NCI-H2196 treated with DMSO at 0.1 percent for 48 hours (cell line): ENCODE results near the gene ARHGEF38.
"Not testable (repeated sequence)": the region's sequence is repeated elsewhere in the genome, so short reads cannot be mapped to it uniquely, and the experiment has no call there.

ENCODE experiments used
- DNase-seq: peaks from one replicate; lab custom pipeline; 2025; ENCODE audit not compliant: unreplicated experiment; lab: John Stamatoyannopoulos, UW

ARHGEF38 gene

DNA sequence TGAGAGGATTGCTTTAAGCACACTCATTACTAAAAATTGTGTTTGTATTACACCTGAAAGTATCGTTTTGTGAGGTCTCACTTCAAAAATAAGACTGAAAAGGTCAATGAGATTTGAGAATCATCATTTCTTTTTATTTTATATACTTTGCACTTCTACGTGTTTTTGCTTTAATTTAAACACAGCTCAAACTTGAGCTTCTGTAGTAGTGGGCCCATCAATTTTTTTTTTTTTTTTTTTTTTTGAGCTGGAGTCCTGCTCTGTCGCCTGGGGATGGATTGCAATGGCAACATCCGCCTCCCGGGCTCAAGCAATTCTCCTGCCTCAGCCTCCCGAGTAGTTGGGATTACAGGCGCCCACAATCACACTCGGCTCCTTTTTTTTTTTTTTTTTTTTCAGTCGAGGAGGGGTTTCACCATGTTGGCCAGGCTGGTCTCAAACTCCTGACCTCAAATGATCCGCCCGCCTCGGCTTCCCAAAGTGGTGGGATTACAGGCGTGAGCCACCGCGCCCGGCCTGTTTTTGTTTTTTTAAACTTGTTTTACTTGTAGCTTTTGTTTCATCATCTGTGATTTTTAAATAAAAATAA is 157.7 kb downstream of the ARHGEF38 start:
- DNase-seq: no peak

DNA sequence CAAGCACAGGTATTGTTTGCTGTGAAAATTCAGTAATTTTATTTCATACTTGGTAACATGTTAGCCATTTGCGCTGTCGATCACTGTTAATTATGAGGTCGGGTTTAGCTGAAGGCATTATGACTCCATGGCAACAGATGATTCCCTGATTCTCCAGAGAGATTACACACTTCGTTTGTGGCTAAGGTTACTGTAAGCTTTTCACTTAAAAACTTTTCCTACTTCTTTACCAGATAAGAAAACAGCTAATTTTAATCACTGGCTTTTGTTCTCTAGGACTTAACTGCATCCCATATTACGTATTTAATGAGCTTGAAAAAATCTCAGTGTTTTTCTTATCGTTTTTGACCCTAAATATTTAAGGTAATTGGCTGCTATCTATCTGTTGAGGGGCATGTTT is 158.3 kb downstream of the ARHGEF38 start:
- no peak for DNase-seq

DNA sequence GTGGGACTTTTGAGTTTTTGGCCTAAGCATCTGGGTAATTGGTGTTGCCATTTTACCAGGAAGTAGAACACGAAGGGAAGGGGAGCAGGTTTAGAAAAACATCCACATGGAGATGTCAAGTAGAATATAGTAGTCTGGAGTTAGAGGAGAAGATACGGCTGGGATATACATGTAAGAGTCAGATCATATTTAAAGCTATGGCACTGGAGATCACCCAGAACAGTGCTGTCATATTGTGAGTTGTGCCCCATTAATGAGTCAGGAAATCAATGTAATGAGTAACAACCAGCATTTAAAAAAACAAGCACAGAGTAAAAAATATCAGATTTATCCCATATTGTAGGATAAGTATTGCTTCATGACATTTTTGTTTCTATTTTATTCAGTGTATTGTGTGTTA is 160.3 kb downstream of the ARHGEF38 start:
- no peak for DNase-seq

DNA sequence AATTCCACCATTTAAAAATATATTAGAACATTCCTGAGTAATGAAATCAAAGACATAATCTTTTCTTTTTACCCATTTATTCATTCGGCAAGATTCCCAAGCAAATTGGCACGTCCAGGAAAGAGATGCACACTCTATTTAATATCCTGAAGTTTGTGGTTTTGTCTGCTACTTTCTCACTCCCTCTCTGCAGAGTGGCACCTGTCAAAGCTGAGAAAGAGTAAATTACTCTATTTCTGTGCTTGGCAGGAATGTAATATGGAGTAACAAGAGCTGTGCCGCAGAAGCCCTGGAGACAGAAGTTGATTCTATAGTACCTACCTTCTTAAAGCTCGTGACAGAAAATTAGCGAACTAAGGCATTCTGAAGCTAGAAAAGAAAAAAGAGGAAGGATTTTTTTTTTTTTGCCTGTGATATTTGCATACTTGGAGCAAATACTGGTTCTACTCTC is 161.7 kb downstream of the ARHGEF38 start:
- no peak for DNase-seq

DNA sequence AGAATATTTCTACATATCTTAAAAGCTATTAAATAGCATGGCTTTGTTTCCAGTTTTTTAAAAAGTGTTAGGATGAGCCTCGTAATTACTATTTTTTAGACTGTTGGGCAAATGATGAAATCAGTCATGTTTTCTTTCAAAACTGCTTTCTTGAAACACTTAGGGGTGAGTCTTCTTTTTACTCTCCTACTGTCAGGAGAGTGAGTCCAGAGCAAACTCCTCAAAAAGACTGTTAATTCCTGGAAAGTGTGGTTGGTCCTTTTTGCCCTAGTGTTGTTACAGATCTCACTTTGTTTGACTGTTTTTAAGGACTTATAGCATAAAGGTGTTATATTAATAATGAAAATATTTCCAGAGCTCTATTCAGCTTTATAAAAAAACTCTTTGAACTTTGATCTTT is 162.5 kb downstream of the ARHGEF38 start:
- DNase-seq: no peak

DNA sequence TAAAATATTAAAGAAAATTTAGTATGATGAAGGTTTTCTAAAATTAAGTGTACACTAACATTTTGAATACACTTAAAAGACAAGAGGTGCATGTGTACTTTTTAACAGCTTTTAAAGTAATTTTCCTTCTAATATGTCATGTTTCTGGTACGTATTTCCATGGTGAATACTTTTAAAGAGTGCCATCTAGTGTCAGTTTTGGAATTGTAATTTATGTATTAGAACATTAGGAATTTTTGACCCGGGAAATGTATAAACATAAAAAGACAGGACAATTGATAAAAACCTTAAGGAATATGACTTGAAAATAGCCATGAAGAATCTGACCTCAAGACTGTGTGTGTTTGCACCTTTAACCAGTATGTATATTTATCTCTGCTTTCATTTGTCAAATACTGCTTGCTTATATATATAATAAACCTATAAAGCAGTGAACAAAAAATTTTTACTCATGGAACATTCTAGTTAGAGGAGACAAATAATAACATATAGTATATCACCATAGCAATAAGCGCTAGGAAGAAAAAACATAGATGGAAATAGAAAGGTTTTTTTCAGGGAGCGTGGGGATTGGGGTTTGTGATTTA is 163.4 kb downstream of the ARHGEF38 start:
- DNase-seq: peak; percentile 8

DNA sequence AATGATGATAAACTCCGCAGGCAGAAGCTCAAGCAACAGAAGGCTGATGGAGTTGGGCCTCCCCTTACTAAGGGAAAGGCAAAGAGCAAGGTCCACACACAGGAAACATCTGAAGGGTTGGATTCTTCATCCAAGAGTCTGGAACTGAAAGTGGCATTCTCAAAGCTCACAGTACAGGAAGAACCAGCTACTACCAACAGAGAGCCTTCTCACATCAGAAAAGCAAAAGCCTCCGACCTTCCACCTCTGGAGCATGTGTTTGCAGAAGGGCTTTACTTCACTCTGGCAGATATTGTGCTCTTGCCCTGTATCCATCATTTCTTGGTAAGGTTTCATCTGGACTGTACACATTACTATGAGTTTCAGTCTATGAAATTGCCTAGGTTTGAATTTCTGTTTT is 166.8 kb downstream of the ARHGEF38 start:
- no peak for DNase-seq

DNA sequence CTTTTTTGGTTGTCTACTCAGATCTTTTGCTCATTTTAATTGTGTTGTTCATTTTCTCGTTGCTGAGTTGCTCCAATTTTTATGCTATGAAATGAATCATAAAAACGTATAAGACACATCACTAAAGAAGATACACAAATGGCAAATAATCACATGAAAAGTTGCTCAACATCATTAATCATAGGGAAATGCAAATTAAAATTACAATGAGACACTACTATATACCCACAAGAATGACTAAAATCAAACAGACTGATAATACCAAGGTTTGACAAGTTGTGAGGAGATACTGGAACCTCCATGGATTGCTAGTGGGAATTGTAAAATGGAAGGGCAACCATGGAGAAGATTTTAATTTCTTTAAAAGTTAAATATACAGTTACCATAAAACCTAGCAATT is 173.2 kb downstream of the ARHGEF38 start:
- DNase-seq: no peak

DNA sequence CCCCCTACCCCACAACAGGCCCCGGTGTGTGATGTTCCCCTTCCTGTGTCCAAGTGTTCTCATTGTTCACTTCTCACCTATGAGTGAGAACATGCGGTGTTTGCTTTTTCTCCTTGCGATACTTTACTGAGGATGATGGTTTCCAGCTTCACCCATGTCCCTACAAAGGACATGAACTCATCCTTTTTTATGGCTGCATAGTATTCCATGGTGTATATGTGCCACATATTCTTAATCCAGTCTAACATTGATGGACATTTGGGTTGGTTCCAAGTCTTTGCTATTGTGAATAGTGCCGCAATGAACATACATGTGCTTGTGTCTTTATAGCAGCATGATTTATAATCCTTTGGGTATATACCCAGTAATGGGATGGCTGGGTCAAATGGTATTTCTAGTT is 177.5 kb downstream of the ARHGEF38 start:
- not testable (repeated sequence) for DNase-seq
